HUES48 (cell line): ENCODE measurements around the gene RERE.

ENCODE experiments used
- H3K27ac ChIP-seq: one replicate; pipeline ENCODE4 v1.7.0; 2013; ENCODE audit warnings: low read depth, low read length, inconsistent platforms
- H3K27me3 ChIP-seq: 2 replicates; pipeline ENCODE4 v1.6.1; 2013; ENCODE audit warnings: mild to moderate bottlenecking, low read length; ENCODE audit not compliant: control insufficient read depth, insufficient read depth
- H3K36me3 ChIP-seq: 2 replicates; pipeline ENCODE4 v1.6.1; 2013; ENCODE audit warnings: low read length; ENCODE audit not compliant: control insufficient read depth, insufficient read depth
- H3K4me1 ChIP-seq: 2 replicates; pipeline ENCODE4 v1.6.1; 2013; ENCODE audit warnings: mild to moderate bottlenecking, low read length; ENCODE audit not compliant: control insufficient read depth, insufficient read depth
- H3K4me3 ChIP-seq: 2 replicates; pipeline ENCODE4 v1.5.1; 2013; ENCODE audit warnings: mild to moderate bottlenecking, low read depth, low read length
- H3K9ac ChIP-seq: 2 replicates; pipeline ENCODE4 v1.6.1; 2013; ENCODE audit warnings: mild to moderate bottlenecking, low read depth, low read length, moderate library complexity
- H3K9me3 ChIP-seq: 2 replicates; pipeline ENCODE4 v1.6.1; 2013; ENCODE audit warnings: low read length; ENCODE audit not compliant: control insufficient read depth, insufficient read depth

The RERE gene

DNA sequence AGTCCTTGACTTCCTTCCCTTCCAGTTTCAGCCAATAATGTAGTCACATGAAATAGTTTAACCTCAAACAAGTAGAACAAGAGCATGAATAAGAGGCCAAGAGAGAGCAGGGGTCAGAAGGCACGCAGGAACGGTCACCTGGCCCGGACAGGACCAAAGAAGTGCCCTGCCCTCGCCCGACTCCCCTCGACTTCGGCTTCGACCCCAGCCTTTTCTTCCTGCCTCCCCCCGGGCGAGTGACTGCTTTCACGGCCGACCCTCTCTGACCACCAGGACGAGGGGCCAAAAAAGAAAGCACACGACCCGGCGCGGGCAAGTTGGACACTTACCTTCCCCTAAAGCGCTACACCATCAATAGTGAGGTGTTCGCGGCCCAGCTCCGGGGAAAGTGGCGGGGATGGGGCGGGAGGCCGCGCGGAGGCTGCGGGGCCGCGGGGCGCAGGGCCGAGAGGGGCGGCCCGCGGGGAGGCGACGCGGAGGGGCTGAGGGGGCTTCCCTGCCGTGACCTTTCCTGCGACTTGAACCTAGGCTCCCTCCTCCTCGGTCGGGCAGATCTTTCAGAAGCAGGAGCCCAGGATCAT is 519 bp downstream of the RERE start:
- peaks cover 46% of the 10 kb centered on the region for H3K4me1 ChIP-seq
- peak overlapping the region; percentile 92 for H3K27ac ChIP-seq
- H3K36me3 ChIP-seq, result no peaks in the 10 kb centered on the region
- peak overlapping the region; percentile 94 for H3K4me3 ChIP-seq
- H3K9me3 ChIP-seq, result no peaks in the 10 kb centered on the region
- H3K9ac ChIP-seq, result peak overlapping the region; percentile 85
- no peaks in the 10 kb centered on the region for H3K27me3 ChIP-seq

DNA sequence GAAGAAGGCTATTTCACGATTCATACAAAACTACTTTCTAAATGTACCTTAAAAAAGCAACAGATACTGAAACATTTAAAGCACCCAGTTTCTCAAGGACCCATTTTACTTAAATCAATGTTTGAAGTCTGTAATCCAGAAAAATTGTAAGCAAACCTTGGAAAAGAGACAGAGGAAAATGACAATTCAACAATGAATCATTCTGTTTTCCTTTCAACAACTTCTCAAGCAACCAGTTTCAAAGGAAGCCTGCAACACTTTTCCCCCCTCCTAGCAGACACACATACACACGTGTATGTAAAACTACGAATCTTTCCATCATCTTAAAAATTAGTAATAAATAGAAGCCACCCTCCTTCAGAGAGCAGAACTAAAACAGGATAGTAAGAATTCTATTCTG is 1.2 kb downstream of the RERE start:
- Histone ChIP-seq H3K9ac (peak overlapping the region; percentile 85; the same call in 1 of the 2 replicates), H3K27me3 (no peaks in the 10 kb centered on the region), H3K9me3 (no peaks in the 10 kb centered on the region), H3K4me3 (peak overlapping the region; percentile 94), H3K36me3 (no peaks in the 10 kb centered on the region), H3K4me1 (peaks cover 44% of the 10 kb centered on the region), H3K27ac (peak overlapping the region; percentile 92)

DNA sequence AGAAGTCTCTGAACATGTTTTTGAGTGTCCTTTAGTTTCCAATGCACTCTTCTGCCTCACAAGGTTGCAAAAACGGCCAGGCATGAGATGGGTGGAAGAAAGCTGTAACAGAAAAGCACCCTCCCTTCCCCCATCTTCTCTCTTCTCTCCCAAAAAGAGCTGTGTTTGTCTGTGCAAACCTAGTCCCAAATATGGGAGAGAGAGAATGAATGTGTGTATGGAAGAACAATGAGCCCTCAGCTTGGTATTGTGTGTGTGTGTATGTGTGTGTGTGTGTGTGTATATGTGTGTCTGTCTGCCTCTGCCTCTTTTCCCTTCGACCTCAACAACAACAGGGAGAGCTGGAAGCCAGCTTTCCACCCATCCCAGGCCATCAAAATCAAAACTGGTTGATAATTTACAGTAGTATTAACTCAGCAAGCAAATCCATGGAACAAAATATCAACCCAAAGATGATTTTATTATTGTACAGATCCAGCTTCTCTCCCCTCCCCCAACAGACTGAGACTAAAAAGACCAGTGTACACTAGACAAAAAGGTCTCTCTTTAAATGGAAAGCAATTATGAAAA is 1.8 kb downstream of the RERE start:
- Histone ChIP-seq H3K36me3 (no peaks in the 10 kb centered on the region), H3K27me3 (no peaks in the 10 kb centered on the region), H3K9me3 (no peaks in the 10 kb centered on the region), H3K4me3 (peak overlapping the region; percentile 94), H3K27ac (peak overlapping the region; percentile 37), H3K4me1 (peaks cover 38% of the 10 kb centered on the region), H3K9ac (no peak overlapping the region)

DNA sequence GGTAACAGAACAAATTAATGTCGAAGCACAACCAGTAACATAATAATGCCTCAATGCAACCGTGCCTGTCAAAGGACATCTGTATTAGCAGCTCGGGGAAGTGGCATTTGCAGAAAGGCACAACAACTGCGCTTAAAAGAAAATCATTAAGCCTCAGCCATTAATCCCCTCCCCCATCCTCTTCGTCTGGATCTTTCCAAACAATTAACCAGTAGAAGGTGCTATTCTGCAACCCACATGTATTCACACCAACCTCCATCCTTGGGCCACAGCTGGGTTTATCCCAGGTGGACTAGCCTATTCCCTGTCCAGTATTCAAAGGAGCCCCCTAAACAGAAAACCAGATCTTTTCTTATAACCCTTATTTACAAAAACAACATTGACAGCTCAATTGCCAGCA is 2.6 kb downstream of the RERE start:
- H3K27me3 ChIP-seq, result no peaks in the 10 kb centered on the region
- no peaks in the 10 kb centered on the region for H3K36me3 ChIP-seq
- peaks cover 37% of the 10 kb centered on the region for H3K4me1 ChIP-seq
- H3K9me3 ChIP-seq, result no peaks in the 10 kb centered on the region
- no peak overlapping the region for H3K9ac ChIP-seq
- H3K4me3 ChIP-seq, result peak overlapping the region; percentile 94
- no peak overlapping the region for H3K27ac ChIP-seq

DNA sequence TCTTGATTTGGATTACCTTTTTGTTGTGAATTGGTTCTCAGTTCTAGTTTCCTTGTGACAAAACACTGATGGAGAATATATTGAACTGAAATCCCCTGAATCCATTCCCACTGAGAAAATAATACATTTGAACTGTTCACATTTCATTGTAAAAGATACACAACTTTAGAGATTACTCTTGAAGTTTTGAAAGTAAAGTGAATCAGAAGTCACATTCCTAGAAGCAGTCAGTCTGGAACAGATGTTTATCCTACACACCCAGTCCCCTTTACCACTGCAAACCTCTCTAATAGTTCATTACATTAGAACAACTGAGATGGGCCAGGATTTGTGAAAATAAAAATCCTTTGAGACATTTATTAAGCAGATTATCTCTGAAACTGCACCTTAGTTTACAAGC is 3.4 kb downstream of the RERE start:
- H3K27me3 ChIP-seq, result no peaks in the 10 kb centered on the region
- H3K4me1 ChIP-seq, result peaks cover 37% of the 10 kb centered on the region
- H3K9me3 ChIP-seq, result no peaks in the 10 kb centered on the region
- no peak overlapping the region for H3K27ac ChIP-seq
- H3K36me3 ChIP-seq, result no peaks in the 10 kb centered on the region
- no peak overlapping the region; the same call in 1 of the 2 replicates for H3K4me3 ChIP-seq
- no peak overlapping the region for H3K9ac ChIP-seq

DNA sequence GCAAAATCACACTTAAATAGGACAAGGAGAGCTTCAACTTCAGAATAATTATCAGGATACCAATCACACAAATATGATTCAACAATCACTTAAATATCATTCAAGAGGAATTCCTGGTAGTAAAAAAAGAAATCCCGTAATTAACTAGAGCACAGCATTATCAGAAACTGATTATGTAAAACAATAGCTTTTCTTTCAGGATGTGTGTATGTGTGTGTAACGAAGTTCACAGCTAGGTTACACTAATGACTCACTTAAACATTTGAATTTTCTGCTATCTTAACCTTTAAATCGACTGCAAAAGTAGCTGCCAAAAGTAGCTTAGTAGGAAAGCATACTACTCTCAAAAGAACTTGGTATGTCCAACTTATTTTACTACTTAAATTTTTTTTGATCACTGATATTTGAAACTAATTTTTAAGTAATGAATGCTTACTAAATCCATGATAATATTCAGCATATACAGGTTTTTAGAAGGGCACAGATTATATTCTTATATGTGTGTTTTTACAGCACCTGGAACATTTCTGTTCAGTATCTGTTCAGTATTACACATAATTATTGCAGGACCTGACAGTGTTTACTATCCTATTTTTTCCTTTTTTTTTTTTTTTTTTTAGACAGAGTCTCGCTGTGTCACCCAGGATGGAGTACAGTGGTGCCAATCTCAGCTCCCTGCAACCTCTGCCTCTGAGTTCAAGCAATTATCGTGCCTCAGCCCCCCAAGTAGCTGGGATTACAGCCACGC is 4.2 kb downstream of the RERE start:
- no peak overlapping the region for H3K27ac ChIP-seq
- no peaks in the 10 kb centered on the region for H3K9me3 ChIP-seq
- no peaks in the 10 kb centered on the region for H3K27me3 ChIP-seq
- H3K9ac ChIP-seq, result no peak overlapping the region
- no peaks in the 10 kb centered on the region for H3K36me3 ChIP-seq
- peaks cover 33% of the 10 kb centered on the region for H3K4me1 ChIP-seq
- H3K4me3 ChIP-seq, result no peak overlapping the region

DNA sequence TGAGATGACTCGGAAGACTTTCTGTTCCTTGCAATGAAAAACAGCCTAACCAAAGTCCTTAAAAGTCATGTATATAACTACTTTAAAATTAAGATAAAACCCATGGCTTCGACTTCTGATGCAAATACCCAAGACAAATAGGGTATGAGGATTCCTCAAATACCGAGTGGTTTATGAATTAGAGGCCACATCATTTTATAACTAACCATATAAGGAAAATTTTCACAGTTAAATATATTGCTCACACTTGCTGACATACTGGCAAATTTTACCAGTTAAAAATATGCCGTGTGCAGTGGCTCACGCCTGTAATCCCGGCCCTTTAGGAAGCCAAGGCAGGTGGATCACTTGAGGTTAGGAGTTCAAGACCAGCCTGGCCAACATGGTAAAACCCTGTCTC is 5.4 kb downstream of the RERE start:
- H3K27ac ChIP-seq, result no peak overlapping the region
- H3K4me3 ChIP-seq, result no peak overlapping the region
- no peaks in the 10 kb centered on the region for H3K36me3 ChIP-seq
- H3K4me1 ChIP-seq, result peaks cover 33% of the 10 kb centered on the region
- H3K9ac ChIP-seq, result no peak overlapping the region
- no peaks in the 10 kb centered on the region for H3K9me3 ChIP-seq
- H3K27me3 ChIP-seq, result no peaks in the 10 kb centered on the region

DNA sequence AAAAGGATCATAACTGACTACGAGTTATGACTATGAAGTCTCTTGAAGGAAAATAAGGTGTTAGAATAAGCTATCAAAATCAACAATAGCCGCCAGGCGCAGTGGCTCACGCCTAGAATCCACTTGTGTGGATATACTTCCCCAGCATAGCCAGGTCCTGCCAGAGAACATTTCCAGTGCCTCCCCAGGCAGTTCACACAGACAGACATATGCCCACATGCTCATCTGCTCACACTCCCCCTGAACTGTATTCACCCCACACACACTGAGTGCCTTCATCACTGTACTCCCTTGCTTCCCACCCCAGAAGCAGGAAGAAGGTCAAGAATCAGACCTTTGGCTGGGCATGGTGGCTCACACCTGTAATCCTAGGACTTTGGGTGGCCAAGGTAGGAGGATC is 6.5 kb downstream of the RERE start:
- Histone ChIP-seq H3K27ac (no peak overlapping the region), H3K36me3 (no peaks in the 10 kb centered on the region), H3K4me3 (no peak overlapping the region), H3K27me3 (no peaks in the 10 kb centered on the region), H3K9ac (no peak overlapping the region), H3K9me3 (no peaks in the 10 kb centered on the region), H3K4me1 (peaks cover 31% of the 10 kb centered on the region)

DNA sequence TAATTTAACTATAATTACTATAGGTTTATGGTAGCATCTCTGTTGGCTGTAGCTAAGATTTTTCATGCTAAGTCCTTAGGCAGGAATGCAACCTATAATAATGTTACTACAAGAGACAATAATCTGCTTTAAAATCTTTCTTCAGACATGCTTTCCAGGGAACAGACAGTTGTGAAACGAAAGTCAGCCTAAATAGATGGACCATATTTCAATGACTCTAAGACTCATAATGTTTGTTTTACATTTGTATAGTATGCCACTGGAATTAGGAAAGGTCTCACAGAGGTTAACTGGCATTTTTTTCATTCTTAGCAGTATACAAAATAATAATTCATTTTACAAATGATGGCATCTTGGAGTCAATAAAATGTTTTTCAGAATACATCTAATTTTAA is 8.1 kb downstream of the RERE start:
- Histone ChIP-seq H3K27ac (no peak overlapping the region), H3K4me1 (peaks cover 14% of the 10 kb centered on the region), H3K9ac (no peak overlapping the region)

DNA sequence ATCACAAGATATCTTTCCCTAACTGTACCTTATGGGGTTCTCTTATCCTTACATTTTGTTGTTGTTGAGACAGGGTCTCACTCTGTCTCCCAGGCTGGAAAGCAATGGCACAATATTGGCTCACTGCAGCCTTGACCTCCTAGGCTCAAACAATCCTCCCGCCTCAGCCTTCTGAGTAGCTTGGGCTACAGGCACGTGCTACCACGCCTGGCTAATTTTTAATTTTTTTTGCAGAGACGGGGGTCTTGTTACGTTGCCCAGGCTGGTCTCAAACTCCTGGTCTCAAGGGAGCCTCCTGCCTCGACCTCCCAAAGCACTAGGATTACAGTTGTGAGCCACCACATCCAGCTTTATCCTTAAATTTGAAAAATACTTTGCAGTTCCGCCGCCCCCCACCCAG is 10.4 kb downstream of the RERE start:
- no peaks in the 10 kb centered on the region for H3K27me3 ChIP-seq
- H3K9ac ChIP-seq, result no peak overlapping the region
- no peaks in the 10 kb centered on the region for H3K36me3 ChIP-seq
- peaks cover 4% of the 10 kb centered on the region; the same call in 1 of the 2 replicates for H3K4me1 ChIP-seq
- no peaks in the 10 kb centered on the region for H3K9me3 ChIP-seq
- H3K27ac ChIP-seq, result no peak overlapping the region
- H3K4me3 ChIP-seq, result no peak overlapping the region

More for the DNA sequence above, 8.1 kb downstream of the RERE start:
- no peaks in the 10 kb centered on the region for H3K9me3 ChIP-seq
- no peak overlapping the region for H3K4me3 ChIP-seq
- no peaks in the 10 kb centered on the region for H3K27me3 ChIP-seq
- no peaks in the 10 kb centered on the region for H3K36me3 ChIP-seq

DNA sequence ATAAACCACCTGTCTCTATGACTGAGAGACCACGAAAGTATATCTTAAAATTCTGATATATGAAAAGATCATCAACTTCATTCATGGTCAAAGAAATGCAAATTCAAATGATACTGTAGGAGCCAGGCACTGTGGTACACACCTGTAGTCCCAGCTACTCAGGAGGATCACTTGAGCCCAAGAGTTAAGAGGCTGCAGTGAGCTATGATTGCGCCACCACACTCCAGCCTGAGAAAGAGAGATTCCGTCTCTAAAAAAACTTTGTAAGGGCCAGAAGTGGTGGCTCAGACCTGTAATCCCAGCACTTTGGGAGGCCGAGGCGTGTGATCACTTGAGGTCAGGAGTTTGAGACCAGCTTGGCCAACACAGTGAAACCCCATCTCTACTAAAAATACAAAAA is 17.0 kb downstream of the RERE start:
- H3K27me3 ChIP-seq, result no peaks in the 10 kb centered on the region
- H3K4me1 ChIP-seq, result no peaks in the 10 kb centered on the region
- H3K4me3 ChIP-seq, result no peak overlapping the region
- no peak overlapping the region for H3K27ac ChIP-seq
- H3K36me3 ChIP-seq, result no peaks in the 10 kb centered on the region
- H3K9me3 ChIP-seq, result no peaks in the 10 kb centered on the region
- no peak overlapping the region for H3K9ac ChIP-seq
